H1 (cell line): ENCODE results near the gene CLDND1. TPM values are rescaled to one million over a fixed set of nuclear protein-coding genes. Genes with fewer than 3 reads are reported as not detected.
A peak's percentile ranks its signal among the peaks of the same experiment; 100 is the strongest.

Source experiments
- CTCF ChIA-PET: fragments of 300-600 bp; sonication (Branson Sonifier 250); formaldehyde crosslinking; loops from one replicate; lab custom pipeline; 2021; ENCODE audit not compliant: partially characterized antibody; lab: Charles Lee
- POLR2A ChIA-PET: fragments of 300-600 bp; sonication (Branson Sonifier 250); formaldehyde crosslinking; loops from one replicate; lab custom pipeline; 2021; ENCODE audit warnings: inconsistent platforms; ENCODE audit not compliant: partially characterized antibody; lab: Charles Lee
- DNase-seq, 2 experiments: peaks; one replicate each; pipeline versions ENCODE4 v3.0.0 to v3.0.0-alpha.2; 2010 to 2022; ENCODE audit warnings: low spot score in 2 of 2, low read depth in 1 of 2, mixed read lengths in 1 of 2
- FAIRE-seq: peaks from 2 replicates; lab custom pipeline; 2011; peaks lifted over from hg19 to GRCh38; lab: Jason Lieb, UNC
- H2AFZ ChIP-seq: 2 replicates; pipeline ENCODE4 v1.8.1; 2012; ENCODE audit warnings: low read length, inconsistent platforms
- H2AK5ac ChIP-seq: 2 replicates; pipeline ENCODE4 v1.6.1; 2013; ENCODE audit warnings: low read depth, low read length
- H2BK120ac ChIP-seq: replicated peaks from 2 replicates; pipeline ENCODE3; 2013; ENCODE audit warnings: low read depth, low read length, inconsistent platforms
- H2BK12ac ChIP-seq: 2 replicates; pipeline ENCODE4 v1.6.1; 2013; ENCODE audit warnings: low read depth, low read length
- H2BK15ac ChIP-seq: 2 replicates; pipeline ENCODE4 v1.6.1; 2013; ENCODE audit warnings: low read length
- H2BK20ac ChIP-seq: 2 replicates; pipeline ENCODE4 v1.6.1; 2013; ENCODE audit warnings: low read length
- H2BK5ac ChIP-seq: 2 replicates; pipeline ENCODE4 v1.6.1; 2013; ENCODE audit warnings: low read depth, low read length
- H3K14ac ChIP-seq: 2 replicates; pipeline ENCODE4 v1.6.1; 2013; ENCODE audit warnings: inconsistent platforms; ENCODE audit not compliant: insufficient read length
- H3K18ac ChIP-seq: 2 replicates; pipeline ENCODE4 v1.6.1; 2013; ENCODE audit warnings: low read length; ENCODE audit errors: extremely low read depth
- H3K23ac ChIP-seq: 2 replicates; pipeline ENCODE4 v1.6.1; 2013; ENCODE audit warnings: inconsistent platforms; ENCODE audit not compliant: insufficient read length
- H3K23me2 ChIP-seq: 2 replicates; pipeline ENCODE4 v1.6.1; 2013; ENCODE audit warnings: low read depth, low read length
- H3K27ac ChIP-seq: 2 replicates; pipeline ENCODE4 v1.6.1; 2011; ENCODE audit warnings: low read depth, low read length, inconsistent platforms
- H3K27me3 ChIP-seq, 4 experiments: replicated peaks in 1 of 4; 1 replicate in 1 of 4; 2 replicates in 3 of 4; pipeline versions ENCODE4 v1.6.1 to v1.8.1; 2011 to 2013; ENCODE audit warnings: low read length in 3 of 4, mild to moderate bottlenecking in 3 of 4, inconsistent platforms in 2 of 4, mixed read lengths in 2 of 4, moderate library complexity in 1 of 4; ENCODE audit not compliant: control insufficient read depth in 3 of 4, insufficient read depth in 3 of 4; ENCODE audit errors: extremely low read depth in 1 of 4
- H3K36me3 ChIP-seq, 4 experiments: 2 replicates each; pipeline versions ENCODE4 v1.6.1 to v1.8.1; 2011 to 2013; ENCODE audit warnings: mild to moderate bottlenecking in 4 of 4, low read length in 3 of 4, moderate library complexity in 2 of 4, control low read depth in 1 of 4, inconsistent platforms in 1 of 4; ENCODE audit not compliant: insufficient read depth in 4 of 4, control insufficient read depth in 2 of 4
- H3K4ac ChIP-seq: replicated peaks from 2 replicates; pipeline ENCODE3; 2013; ENCODE audit warnings: low read length, low read depth, mixed read lengths, inconsistent platforms; ENCODE audit not compliant: insufficient read length
- H3K4me1 ChIP-seq, 4 experiments: replicated peaks in 1 of 4; 1 replicate in 1 of 4; 2 replicates in 3 of 4; pipeline versions ENCODE4 v1.6.1 to v1.8.1; 2011 to 2013; ENCODE audit warnings: low read length in 3 of 4, inconsistent platforms in 2 of 4, mixed read lengths in 1 of 4; ENCODE audit not compliant: insufficient read depth in 4 of 4, control insufficient read depth in 3 of 4
- H3K4me2 ChIP-seq, 2 experiments: 2 replicates each; pipeline versions ENCODE4 v1.6.1 to v1.8.1; 2011 to 2013; ENCODE audit warnings: low read depth in 2 of 2, low read length in 2 of 2, control low read depth in 1 of 2, inconsistent platforms in 1 of 2, mild to moderate bottlenecking in 1 of 2; ENCODE audit not compliant: insufficient read depth in 1 of 2
- H3K4me3 ChIP-seq, 4 experiments: fragments of 200-600, 300-600 bp in 1 of 4; sonication (generic), shearing (Covaris generic), sonication (Bioruptor Twin) in 1 of 4; 2 replicates each; pipeline versions ENCODE4 v1.5.1 to v1.8.1; 2011 to 2016; ENCODE audit warnings: low read length in 4 of 4, low read depth in 3 of 4, control low read depth in 2 of 4, inconsistent platforms in 2 of 4, mild to moderate bottlenecking in 2 of 4, mixed read lengths in 1 of 4, moderate library complexity in 1 of 4; ENCODE audit not compliant: insufficient read depth in 2 of 4; ENCODE audit errors: extremely low read depth in 1 of 4
- H3K56ac ChIP-seq: replicated peaks from 2 replicates; pipeline ENCODE3; 2013; ENCODE audit warnings: low read depth, mild to moderate bottlenecking, mixed read lengths, low read length, inconsistent platforms; ENCODE audit not compliant: insufficient read length
- H3K79me1 ChIP-seq: 2 replicates; pipeline ENCODE4 v1.6.1; 2013; ENCODE audit warnings: low read depth, low read length, control low read depth
- H3K79me2 ChIP-seq, 2 experiments: 2 replicates each; pipeline versions ENCODE4 v1.6.1 to v1.8.1; 2012 to 2013; ENCODE audit warnings: low read length in 2 of 2, mild to moderate bottlenecking in 2 of 2, inconsistent platforms in 1 of 2; ENCODE audit not compliant: insufficient read depth in 2 of 2, control insufficient read depth in 1 of 2
- H3K9ac ChIP-seq, 4 experiments: replicated peaks in 1 of 4; 1 replicate in 1 of 4; 2 replicates in 3 of 4; pipeline versions ENCODE4 v1.6.1 to v1.8.1; 2011 to 2013; ENCODE audit warnings: low read depth in 3 of 4, low read length in 3 of 4, control low read depth in 2 of 4, mild to moderate bottlenecking in 2 of 4, moderate library complexity in 2 of 4, inconsistent platforms in 1 of 4; ENCODE audit errors: extremely low read depth in 1 of 4
- H3K9me3 ChIP-seq, 2 experiments: 2 replicates each; pipeline versions ENCODE4 v1.6.1 to v1.8.1; 2012 to 2013; ENCODE audit warnings: mild to moderate bottlenecking in 2 of 2, moderate library complexity in 2 of 2, control low read depth in 1 of 2, inconsistent platforms in 1 of 2, low read depth in 1 of 2, low read length in 1 of 2, mixed read lengths in 1 of 2; ENCODE audit not compliant: insufficient read depth in 2 of 2
- H4K20me1 ChIP-seq, 2 experiments: replicated peaks in 1 of 2; 2 replicates each; pipeline versions ENCODE3 to v1.8.1; 2011 to 2013; ENCODE audit warnings: inconsistent platforms in 2 of 2, low read length in 2 of 2, mild to moderate bottlenecking in 1 of 2; ENCODE audit not compliant: insufficient read depth in 2 of 2, control insufficient read depth in 1 of 2
- H4K5ac ChIP-seq: 2 replicates; pipeline ENCODE4 v1.6.1; 2013; ENCODE audit warnings: low read length, low read depth, mixed read lengths, inconsistent platforms; ENCODE audit not compliant: insufficient read length
- H4K8ac ChIP-seq: 2 replicates; pipeline ENCODE4 v1.8.0; 2013; ENCODE audit warnings: mild to moderate bottlenecking, moderate library complexity, low read length, inconsistent platforms; ENCODE audit not compliant: insufficient read depth; ENCODE audit errors: extremely low read depth
- H4K91ac ChIP-seq: replicated peaks from 2 replicates; pipeline ENCODE3; 2013; ENCODE audit warnings: low read length, mixed read lengths, inconsistent platforms; ENCODE audit not compliant: insufficient read length
- BCL11A ChIP-seq, 2 experiments: IDR thresholded peaks; one replicate each; pipeline ENCODE4 v1.6.1; 2011; ENCODE audit warnings: low read depth in 2 of 2, low read length in 2 of 2, mild to moderate bottlenecking in 2 of 2
- CHD2 ChIP-seq: IDR thresholded peaks from 2 replicates; pipeline ENCODE4 v1.6.1; 2012; ENCODE audit warnings: low read length, improper control_type of control experiment
- EZH2 ChIP-seq: fragments of 200-600 bp; sonication (generic); IDR thresholded peaks from 2 replicates; pipeline ENCODE4 v1.7.1; 2012; ENCODE audit warnings: low read depth, mild to moderate bottlenecking, moderate library complexity, low read length, inconsistent platforms; ENCODE audit not compliant: severe bottlenecking
- GABPA ChIP-seq: IDR thresholded peaks from 2 replicates; pipeline ENCODE4 v1.6.1; 2011; ENCODE audit warnings: mild to moderate bottlenecking, low read length, moderate library complexity, borderline replicate concordance; ENCODE audit not compliant: insufficient read depth
- MAX ChIP-seq: IDR thresholded peaks from 2 replicates; pipeline ENCODE4 v1.6.1; 2012; ENCODE audit warnings: inconsistent platforms
- RNF2 ChIP-seq: fragments of 200-900, 300-1000 bp; sonication (generic); IDR thresholded peaks from 2 replicates; pipeline ENCODE4 v1.7.1; 2016; ENCODE audit warnings: borderline replicate concordance, low read depth, mild to moderate bottlenecking, antibody characterized with exemption, low read length; ENCODE audit not compliant: poor library complexity, severe bottlenecking; ENCODE audit errors: missing control alignments
- SP2 ChIP-seq: IDR thresholded peaks from 2 replicates; pipeline ENCODE4 v1.6.1; 2012; ENCODE audit warnings: mild to moderate bottlenecking, low read length, inconsistent platforms
- SP4 ChIP-seq: IDR thresholded peaks from 2 replicates; pipeline ENCODE4 v1.6.1; 2012; ENCODE audit warnings: low read length, inconsistent platforms
- WGBS, 2 experiments: shearing (Covaris generic) in 1 of 2; methylation state at CpG; one replicate each; pipeline versions ENCODE4 v1.1.6 to v1.1.7; 2013 to 2015; ENCODE audit warnings: low lambda C conversion rate in 2 of 2, mixed read lengths in 2 of 2, inconsistent platforms in 1 of 2, low coverage in 1 of 2, missing lambda C conversion rate in 1 of 2; ENCODE audit not compliant: insufficient replicate concordance in 2 of 2, insufficient coverage in 1 of 2, insufficient read length in 1 of 2; ENCODE audit errors: extremely low coverage in 1 of 2, missing lambda C conversion rate in 1 of 2; 5-methylcytosine and 5-hydroxymethylcytosine counted together
- polyA plus RNA-seq, 7 experiments: library from polyadenylated mRNA; depleted of rRNA in 3 of 7; stranded (reverse) in 5 of 7; unstranded in 2 of 7; fragments of >200 nt in 5 of 7; fragments of 200-250 nt in 2 of 7; gene quantifications; 1 replicate in 5 of 7; 2 replicates in 1 of 7; 4 replicates in 1 of 7; pipeline versions ENCODE4 v1.2.1 to v1.2.3, GENCODE V29; 2011 to 2013; ENCODE audit warnings: missing spikeins in 2 of 7, mixed read lengths in 2 of 7
- total RNA-seq: library from RNA; stranded (reverse); fragmentation: NEBNext Ultra II Directional; extraction: Animal tissue kit (Norgen Biotek cat#: 25700); gene quantifications from 2 replicates; pipeline ENCODE4 v1.2.1, GENCODE V29; 2021
- TF ChIP-seq, protein P1 (sequence below), 3 experiments: IDR thresholded peaks; 1 replicate in 2 of 3; 2 replicates in 1 of 3; pipeline versions ENCODE4 v1.5.1 to v1.6.1; 2011; ENCODE audit warnings: low read length in 3 of 3, mild to moderate bottlenecking in 3 of 3, inconsistent platforms in 2 of 3, low read depth in 1 of 3, moderate library complexity in 1 of 3; ENCODE audit not compliant: insufficient read depth in 1 of 3; ENCODE audit errors: control extremely low read depth in 1 of 3

The CLDND1 gene
- total and polyA plus RNA-seq, 2 of the 8 experiments (the other 6 are each of a cell fraction or from before 2014, with no cell fraction given): 68.2 to 152 TPM

DNA sequence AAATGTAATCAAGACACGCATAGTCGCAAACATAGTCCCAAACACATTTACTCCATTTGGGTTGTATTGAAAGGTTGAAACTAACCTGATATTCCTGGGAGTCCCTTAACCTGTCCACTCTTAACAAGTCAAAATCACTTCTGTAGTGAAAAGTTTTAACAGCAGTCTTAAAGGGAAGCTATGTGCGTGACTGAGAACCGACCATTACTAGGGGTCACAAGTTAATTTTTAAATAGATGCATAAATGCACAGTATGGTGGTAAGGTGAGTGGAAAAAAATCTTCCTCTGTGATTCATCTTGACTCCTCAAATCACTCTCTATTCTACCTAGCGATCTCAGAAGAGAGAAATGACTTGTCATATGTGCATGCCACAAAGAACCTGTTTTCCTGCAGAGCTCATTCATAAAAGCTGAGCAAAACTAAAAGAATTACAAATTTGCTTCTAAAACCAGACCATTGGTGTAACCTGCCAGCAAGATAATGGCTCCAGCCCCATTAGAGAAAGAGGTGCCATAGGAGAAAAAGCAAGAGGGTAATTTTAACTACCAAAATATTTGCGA is 13.8 kb upstream of the CLDND1 start:
- no peaks in the 10 kb centered on the region for H3K4me1 ChIP-seq
- H3K27me3 ChIP-seq: peaks cover 0 to 1% (median 0%) of the 10 kb centered on the region in 4 experiments; a peak in 1 of 7 replicates
- H3K23ac ChIP-seq: no peak overlapping the region
- H3K4me3 ChIP-seq: no peak overlapping the region
- no peak overlapping the region for H2BK20ac ChIP-seq
- H2BK5ac ChIP-seq: no peak overlapping the region
- no peak overlapping the region; a peak in 1 of 7 replicates for H3K9ac ChIP-seq
- no peak overlapping the region for H4K91ac ChIP-seq
- H3K4me2 ChIP-seq: no peak overlapping the region
- H4K20me1 ChIP-seq: no peaks in the 10 kb centered on the region
- 80% methylated on average over 6 of the region's 6 CpGs; no CpG with 5 or more reads in 1 of the 2 experiments for WGBS, 2 experiments
- H2BK120ac ChIP-seq: no peak overlapping the region
- H3K9me3 ChIP-seq: no peaks in the 10 kb centered on the region
- no peak overlapping the region for H3K18ac ChIP-seq
- no peak for DNase-seq
- H2AK5ac ChIP-seq: no peak overlapping the region
- no peak overlapping the region for H3K56ac ChIP-seq
- no peak overlapping the region for H3K27ac ChIP-seq
- peak overlapping the region; percentile 77; the same call in 1 of the 2 replicates for H2AFZ ChIP-seq
- no peaks in the 10 kb centered on the region for H3K79me1 ChIP-seq
- H2BK12ac ChIP-seq: no peak overlapping the region
- no peak overlapping the region for H4K5ac ChIP-seq
- FAIRE-seq: no peak
- no peak overlapping the region for H3K4ac ChIP-seq
- POLR2A ChIA-PET: no interaction called here
- CTCF ChIA-PET: interaction anchor here (0.5 kb wide), 1 partner anchor 1618 kb away, joined by 4 read pairs; no protein-coding TSS in a partner anchor
- H3K36me3 ChIP-seq: no peaks in the 10 kb centered on the region
- H2BK15ac ChIP-seq: no peak overlapping the region
- no peak overlapping the region for H3K14ac ChIP-seq
- H4K8ac ChIP-seq: no peak overlapping the region
- H3K79me2 ChIP-seq: no peaks in the 10 kb centered on the region
- H3K23me2 ChIP-seq: no peaks in the 10 kb centered on the region
- TF ChIP-seq RNF2 (no peak), SP2 (no peak), CHD2 (no peak), MAX (no peak), BCL11A (IDR thresholded peaks at IDR 0.05; ENCODE audit: low read depth in 2 of 2, low read length in 2 of 2) (no peak), EZH2 (no peak), SP4 (no peak), GABPA (no peak)
- TF ChIP-seq, protein P1, sequence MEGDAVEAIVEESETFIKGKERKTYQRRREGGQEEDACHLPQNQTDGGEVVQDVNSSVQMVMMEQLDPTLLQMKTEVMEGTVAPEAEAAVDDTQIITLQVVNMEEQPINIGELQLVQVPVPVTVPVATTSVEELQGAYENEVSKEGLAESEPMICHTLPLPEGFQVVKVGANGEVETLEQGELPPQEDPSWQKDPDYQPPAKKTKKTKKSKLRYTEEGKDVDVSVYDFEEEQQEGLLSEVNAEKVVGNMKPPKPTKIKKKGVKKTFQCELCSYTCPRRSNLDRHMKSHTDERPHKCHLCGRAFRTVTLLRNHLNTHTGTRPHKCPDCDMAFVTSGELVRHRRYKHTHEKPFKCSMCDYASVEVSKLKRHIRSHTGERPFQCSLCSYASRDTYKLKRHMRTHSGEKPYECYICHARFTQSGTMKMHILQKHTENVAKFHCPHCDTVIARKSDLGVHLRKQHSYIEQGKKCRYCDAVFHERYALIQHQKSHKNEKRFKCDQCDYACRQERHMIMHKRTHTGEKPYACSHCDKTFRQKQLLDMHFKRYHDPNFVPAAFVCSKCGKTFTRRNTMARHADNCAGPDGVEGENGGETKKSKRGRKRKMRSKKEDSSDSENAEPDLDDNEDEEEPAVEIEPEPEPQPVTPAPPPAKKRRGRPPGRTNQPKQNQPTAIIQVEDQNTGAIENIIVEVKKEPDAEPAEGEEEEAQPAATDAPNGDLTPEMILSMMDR (IDR thresholded peaks at IDR 0.05; ENCODE audit: control extremely low read depth in 1 of 3, insufficient read depth in 1 of 3, low read depth in 1 of 3, low read length in 3 of 3): no peak
